ENCODE data around the gene MDGA2.

The MDGA2 gene

GRCh38 chr14:47220096-47220495, 455.3 kb downstream of the MDGA2 start:
- TF ChIP-seq CTCF (conservative IDR thresholded peaks at IDR 0.05; ENCODE audit: low read depth, low read length) = no peak
- Histone ChIP-seq H3K4me1 (ENCODE audit: low read depth, poor library complexity, severe bottlenecking) (no peaks in the 10 kb centered on the region), H3K36me3 (ENCODE audit: insufficient read depth) (no peaks in the 10 kb centered on the region), H3K4me3 (IDR thresholded peaks at IDR 0.05; ENCODE audit: insufficient read depth, low read depth, low read length) (no peak overlapping the region), H3K79me2 (ENCODE audit: insufficient read depth, low read depth) (no peaks in the 10 kb centered on the region), H3K4me2 (no peak overlapping the region), H3K27me3 (ENCODE audit: insufficient read depth, low read depth) (no peaks in the 10 kb centered on the region), H3K9ac (no peak overlapping the region), H3K27ac (no peak overlapping the region), H2AFZ (ENCODE audit: low read depth) (no peak overlapping the region), H4K20me1 (ENCODE audit: insufficient read depth) (no peaks in the 10 kb centered on the region)

DNA sequence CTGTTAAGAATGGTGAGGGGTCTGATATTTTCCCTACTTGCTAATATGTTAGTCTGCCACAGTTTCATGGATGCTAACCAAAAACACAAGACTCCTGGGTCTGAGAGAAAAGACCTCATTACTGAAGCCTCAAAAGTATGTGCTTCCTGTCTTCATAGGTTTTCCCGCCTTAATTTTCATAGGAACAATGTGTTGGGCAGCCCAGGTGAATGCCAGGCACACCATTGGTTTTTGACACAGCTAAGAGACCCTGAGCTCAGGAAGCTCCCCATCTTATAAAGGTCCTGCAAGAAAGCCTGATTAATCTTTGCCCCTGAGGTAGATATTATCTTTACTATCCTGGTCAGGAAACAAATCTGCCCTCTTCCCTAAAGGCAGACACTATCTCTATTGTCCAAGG, 464.1 kb downstream of the MDGA2 start:
- no peak overlapping the region for H3K9ac ChIP-seq
- no peak overlapping the region for H3K4me3 ChIP-seq (IDR thresholded peaks at IDR 0.05; ENCODE audit: insufficient read depth, low read depth, low read length)
- H3K27me3 ChIP-seq (ENCODE audit: insufficient read depth, low read depth) = no peaks in the 10 kb centered on the region
- no peak overlapping the region for H3K4me2 ChIP-seq
- no peak for TF ChIP-seq CTCF (conservative IDR thresholded peaks at IDR 0.05; ENCODE audit: low read depth, low read length)
- H4K20me1 ChIP-seq (ENCODE audit: insufficient read depth) = no peaks in the 10 kb centered on the region
- no peaks in the 10 kb centered on the region for H3K36me3 ChIP-seq (ENCODE audit: insufficient read depth)
- no peaks in the 10 kb centered on the region for H3K4me1 ChIP-seq (ENCODE audit: low read depth, poor library complexity, severe bottlenecking)
- no peaks in the 10 kb centered on the region for H3K79me2 ChIP-seq (ENCODE audit: insufficient read depth, low read depth)
- H3K27ac ChIP-seq = no peak overlapping the region
- H2AFZ ChIP-seq (ENCODE audit: low read depth) = no peak overlapping the region

- no peak overlapping the region for H3K9ac ChIP-seq
Observed at GRCh38 chr14:47210099-47210498, 465.3 kb downstream of the MDGA2 start.

DNA sequence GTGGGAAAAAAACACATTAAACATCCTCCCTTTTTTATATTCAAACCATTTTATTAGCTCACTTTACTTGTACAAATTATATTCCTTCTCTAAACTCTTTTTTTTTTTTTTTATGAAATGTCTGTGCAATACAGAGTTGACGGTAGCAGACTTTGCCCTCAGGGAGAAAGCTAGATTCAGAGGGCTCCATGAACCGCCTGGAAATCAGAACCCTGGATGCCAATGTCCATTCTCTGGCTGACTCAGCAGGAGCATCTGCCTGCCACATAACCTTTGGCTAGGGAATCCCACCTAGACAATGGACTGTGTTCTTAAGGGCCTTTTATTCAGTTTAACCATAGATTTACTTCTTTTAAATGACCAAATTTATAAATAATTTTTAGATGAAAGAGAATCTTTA, 467.0 kb downstream of the MDGA2 start:
- no peak overlapping the region for H3K27ac ChIP-seq
- H3K4me1 ChIP-seq (ENCODE audit: low read depth, poor library complexity, severe bottlenecking) = no peaks in the 10 kb centered on the region
- H4K20me1 ChIP-seq (ENCODE audit: insufficient read depth) = no peaks in the 10 kb centered on the region
- H3K36me3 ChIP-seq (ENCODE audit: insufficient read depth) = no peaks in the 10 kb centered on the region
- H2AFZ ChIP-seq (ENCODE audit: low read depth) = no peak overlapping the region
- no peak overlapping the region for H3K4me2 ChIP-seq
- no peaks in the 10 kb centered on the region for H3K79me2 ChIP-seq (ENCODE audit: insufficient read depth, low read depth)
- H3K4me3 ChIP-seq (IDR thresholded peaks at IDR 0.05; ENCODE audit: insufficient read depth, low read depth, low read length) = no peak overlapping the region
- no peak for TF ChIP-seq CTCF (conservative IDR thresholded peaks at IDR 0.05; ENCODE audit: low read depth, low read length)
- H3K9ac ChIP-seq = no peak overlapping the region
- no peaks in the 10 kb centered on the region for H3K27me3 ChIP-seq (ENCODE audit: insufficient read depth, low read depth)

More at GRCh38 chr14:47210099-47210498, 465.3 kb downstream of the MDGA2 start:
- H3K4me2 ChIP-seq = no peak overlapping the region
- H3K27me3 ChIP-seq (ENCODE audit: insufficient read depth, low read depth) = no peaks in the 10 kb centered on the region
- no peaks in the 10 kb centered on the region for H3K79me2 ChIP-seq (ENCODE audit: insufficient read depth, low read depth)
- H2AFZ ChIP-seq (ENCODE audit: low read depth) = no peak overlapping the region
- TF ChIP-seq CTCF (conservative IDR thresholded peaks at IDR 0.05; ENCODE audit: low read depth, low read length) = no peak
- H4K20me1 ChIP-seq (ENCODE audit: insufficient read depth) = no peaks in the 10 kb centered on the region
- H3K4me3 ChIP-seq (IDR thresholded peaks at IDR 0.05; ENCODE audit: insufficient read depth, low read depth, low read length) = no peak overlapping the region
- no peak overlapping the region for H3K27ac ChIP-seq
- no peaks in the 10 kb centered on the region for H3K36me3 ChIP-seq (ENCODE audit: insufficient read depth)
- H3K4me1 ChIP-seq (ENCODE audit: low read depth, poor library complexity, severe bottlenecking) = no peaks in the 10 kb centered on the region

Measured in KMS-11 (cell line).